WTC11 (cell line): ENCODE results near the gene SUSD4. TPM values are rescaled to one million over a fixed set of nuclear protein-coding genes. Genes with fewer than 3 reads are reported as not detected.

Experiments
- ATAC-seq: fragments of 200-7000 bp; cut with Tn5 transposase; 2 replicates; pipeline ENCODE4 v1.10.0; 2021; ENCODE audit warnings: mild to moderate bottlenecking, moderate library complexity
- CTCF ChIA-PET: fragments of 300-600 bp; sonication (Branson Sonifier 250); formaldehyde crosslinking; loops from one replicate; lab custom pipeline; 2021; ENCODE audit warnings: antibody characterized with exemption; lab: Charles Lee
- POLR2A ChIA-PET: fragments of 350-600 bp; sonication (Branson Sonifier 250); formaldehyde crosslinking; loops from one replicate; lab custom pipeline; 2021; ENCODE audit warnings: antibody characterized with exemption; lab: Charles Lee
- DNase-seq: peaks from one replicate; pipeline ENCODE4 v3.0.0; 2021; ENCODE audit warnings: low spot score
- H3K27ac Mint-ChIP-seq: 2 replicates; pipeline ENCODE4 v1.8.0; 2021; ENCODE audit warnings: mixed read lengths
- H3K27me3 Mint-ChIP-seq: 2 replicates; pipeline ENCODE4 v1.8.0; 2021; ENCODE audit warnings: low read depth, mild to moderate bottlenecking, moderate library complexity, mixed read lengths
- H3K36me3 Mint-ChIP-seq: 2 replicates; pipeline ENCODE4 v1.8.0; 2021; ENCODE audit warnings: mixed read lengths
- H3K4me1 Mint-ChIP-seq: 2 replicates; pipeline ENCODE4 v1.8.0; 2022; ENCODE audit warnings: mixed read lengths
- H3K4me3 Mint-ChIP-seq: 2 replicates; pipeline ENCODE4 v1.8.0; 2021; ENCODE audit warnings: mild to moderate bottlenecking, moderate library complexity, mixed read lengths
- H3K9me3 Mint-ChIP-seq: 2 replicates; pipeline ENCODE4 v1.8.0; 2021; ENCODE audit warnings: mixed read lengths
- ARID4B ChIP-seq: sonication (generic); formaldehyde crosslinking; IDR thresholded peaks from 2 replicates; pipeline ENCODE4 v1.8.0; 2023; ENCODE audit warnings: missing genetic modification reagents, mild to moderate bottlenecking, borderline replicate concordance
- E2F1 ChIP-seq: sonication (generic); formaldehyde crosslinking; IDR thresholded peaks from 2 replicates; pipeline ENCODE4 v1.8.0; 2022; ENCODE audit warnings: mild to moderate bottlenecking, missing genetic modification reagents
- ERG ChIP-seq: fragments of 250-450 bp; sonication (Bioruptor Pico); IDR thresholded peaks from 2 replicates; pipeline ENCODE4 v1.8.0; 2021; ENCODE audit warnings: mild to moderate bottlenecking
- GTF2I ChIP-seq: fragments of 250-450 bp; sonication (Bioruptor Pico); conservative IDR thresholded peaks from 2 replicates; pipeline ENCODE4 v1.4.0; 2021; ENCODE audit warnings: mild to moderate bottlenecking
- IRF1 ChIP-seq: sonication (generic); formaldehyde crosslinking; IDR thresholded peaks from 2 replicates; pipeline ENCODE4 v1.8.0; 2023; ENCODE audit warnings: missing genetic modification reagents
- KAT7 ChIP-seq: sonication (generic); formaldehyde crosslinking; IDR thresholded peaks from 2 replicates; pipeline ENCODE4 v1.8.1; 2023; ENCODE audit warnings: missing genetic modification reagents, mild to moderate bottlenecking, borderline replicate concordance
- NFATC4 ChIP-seq: fragments of 250-450 bp; sonication (Bioruptor Pico); IDR thresholded peaks from 2 replicates; pipeline ENCODE4 v1.9.0; 2021; ENCODE audit warnings: mild to moderate bottlenecking
- NR2C2 ChIP-seq: sonication (generic); formaldehyde crosslinking; IDR thresholded peaks from 2 replicates; pipeline ENCODE4 v1.8.0; 2022; ENCODE audit warnings: mild to moderate bottlenecking, missing genetic modification reagents
- RELA ChIP-seq: sonication (generic); formaldehyde crosslinking; IDR thresholded peaks from 2 replicates; pipeline ENCODE4 v1.8.1; 2022; ENCODE audit warnings: missing genetic modification reagents, mild to moderate bottlenecking, borderline replicate concordance
- SP1 ChIP-seq: sonication (generic); formaldehyde crosslinking; conservative IDR thresholded peaks from 2 replicates; pipeline ENCODE4 v1.8.1; 2022; ENCODE audit warnings: missing genetic modification reagents
- STAT6 ChIP-seq: sonication (generic); formaldehyde crosslinking; conservative IDR thresholded peaks from 2 replicates; pipeline ENCODE4 v1.8.1; 2023; ENCODE audit warnings: mild to moderate bottlenecking, low read depth, missing genetic modification reagents, moderate library complexity
- TCF7 ChIP-seq: sonication (generic); formaldehyde crosslinking; IDR thresholded peaks from 2 replicates; pipeline ENCODE4 v1.8.0; 2022; ENCODE audit warnings: mild to moderate bottlenecking, low read depth, missing genetic modification reagents, moderate library complexity
- TP53 ChIP-seq: sonication (generic); formaldehyde crosslinking; IDR thresholded peaks from 2 replicates; pipeline ENCODE4 v1.8.1; 2023; ENCODE audit warnings: mild to moderate bottlenecking, missing genetic modification reagents
- ZBTB43 ChIP-seq: sonication (generic); formaldehyde crosslinking; IDR thresholded peaks from 2 replicates; pipeline ENCODE4 v1.8.1; 2023; ENCODE audit warnings: mild to moderate bottlenecking, missing genetic modification reagents
- ZNF281 ChIP-seq: sonication (generic); formaldehyde crosslinking; IDR thresholded peaks from 2 replicates; pipeline ENCODE4 v1.8.0; 2023; ENCODE audit warnings: mild to moderate bottlenecking, missing genetic modification reagents
- ZNF671 ChIP-seq: fragments of 250-450 bp; sonication (Bioruptor Pico); IDR thresholded peaks from 2 replicates; pipeline ENCODE4 v1.8.0; 2021; ENCODE audit warnings: mild to moderate bottlenecking
- total RNA-seq: library from RNA; stranded (reverse); gene quantifications from 3 replicates; pipeline ENCODE4 v1.2.3, GENCODE V29; 2021

SUSD4 gene
- total RNA-seq, 1 experiment from 2014 or later, result 1.8 TPM

- TF ChIP-seq ARID4B (CRISPR knock-in tag), result no peak
- TF ChIP-seq TP53, result no peak
- no peak for TF ChIP-seq ZNF671 (CRISPR knock-in tag)
- no peak for TF ChIP-seq NR2C2
- TF ChIP-seq KAT7 (CRISPR knock-in tag), result no peak
- no peak for TF ChIP-seq ZNF281
- no peak for TF ChIP-seq IRF1 (CRISPR knock-in tag)
Observed at GRCh38 chr1:223264529-223264928, 99.4 kb downstream of the SUSD4 start (continued).

- H3K27ac Mint-ChIP-seq, result no peak overlapping the region
- TF ChIP-seq ZBTB43 (no peak), NFATC4 (CRISPR knock-in tag) (no peak), RELA (CRISPR knock-in tag) (no peak), TCF7 (CRISPR knock-in tag) (no peak), ERG (no peak), E2F1 (no peak), STAT6 (CRISPR knock-in tag) (no peak), SP1 (no peak), GTF2I (no peak)
- DNase-seq, result no peak
- ATAC-seq, result no peak
- ChIA-PET CTCF (no interaction called here), POLR2A (no interaction called here)
- H3K4me1 Mint-ChIP-seq, result peaks cover 2% of the 10 kb centered on the region; the same call in 1 of the 2 replicates
- H3K4me3 Mint-ChIP-seq, result no peak overlapping the region
- no peaks in the 10 kb centered on the region for H3K9me3 Mint-ChIP-seq
- H3K27me3 Mint-ChIP-seq, result no peaks in the 10 kb centered on the region
- H3K36me3 Mint-ChIP-seq, result no peaks in the 10 kb centered on the region
Observed at GRCh38 chr1:223261914-223262313, 102.1 kb downstream of the SUSD4 start.
